Smooth muscle cell (in vitro differentiated cells): ENCODE data around the gene NBDY. TPM values are rescaled to one million over a fixed set of nuclear protein-coding genes. Genes with fewer than 3 reads are reported as not detected.

Experiments used
- DNase-seq: peaks from one replicate; lab custom pipeline; 2025; ENCODE audit not compliant: unreplicated experiment; lab: John Stamatoyannopoulos, UW
- H2AFZ ChIP-seq: fragments of 200-600 bp; sonication (generic); 2 replicates; pipeline ENCODE4 v1.6.0; 2016; ENCODE audit warnings: antibody characterized with exemption, low read depth, mild to moderate bottlenecking
- H3F3A ChIP-seq: fragments of 200-600 bp; sonication (generic); 2 replicates; pipeline ENCODE4 v1.6.0; 2017; ENCODE audit warnings: antibody characterized with exemption, low read depth
- H3K27ac ChIP-seq: fragments of 200-600 bp; sonication (generic); 2 replicates; pipeline ENCODE4 v1.5.1; 2016; ENCODE audit warnings: low read depth, mild to moderate bottlenecking
- H3K27me3 ChIP-seq: fragments of 200-600 bp; sonication (generic); 2 replicates; pipeline ENCODE4 v1.6.1; 2016; ENCODE audit warnings: low read depth, mild to moderate bottlenecking
- H3K36me3 ChIP-seq: fragments of 200-600 bp; sonication (generic); 2 replicates; pipeline ENCODE4 v1.5.1; 2016; ENCODE audit warnings: low read depth
- H3K4me1 ChIP-seq: fragments of 200-600 bp; sonication (generic); 2 replicates; pipeline ENCODE4 v1.5.1; 2016; ENCODE audit warnings: low read depth
- H3K4me2 ChIP-seq: fragments of 200-600 bp; sonication (generic); 2 replicates; pipeline ENCODE4 v1.6.0; 2016; ENCODE audit warnings: mild to moderate bottlenecking
- H3K4me3 ChIP-seq: fragments of 200-600 bp; sonication (generic); 2 replicates; pipeline ENCODE4 v1.5.1; 2016; ENCODE audit warnings: mild to moderate bottlenecking
- H3K79me2 ChIP-seq: fragments of 200-600 bp; sonication (generic); 2 replicates; pipeline ENCODE4 v1.6.0; 2016; ENCODE audit warnings: low read depth, mild to moderate bottlenecking
- H3K9ac ChIP-seq: fragments of 200-600 bp; sonication (generic); 2 replicates; pipeline ENCODE4 v1.6.0; 2016; ENCODE audit warnings: low read depth
- H3K9me3 ChIP-seq: fragments of 200-600 bp; sonication (generic); replicated peaks from 2 replicates; pipeline ENCODE4 v1.5.1; 2016; ENCODE audit warnings: low read depth
- H4K20me1 ChIP-seq: fragments of 200-600 bp; sonication (generic); 2 replicates; pipeline ENCODE4 v1.6.0; 2016; ENCODE audit warnings: low read depth
- WGBS: methylation state at CpG from one replicate; pipeline ENCODE4 v1.1.7; 2016; ENCODE audit warnings: low lambda C conversion rate; 5-methylcytosine and 5-hydroxymethylcytosine counted together
- polyA plus RNA-seq: library from polyadenylated mRNA; unstranded; fragments of >200 nt; fragmentation: Nextera tagmentation; extraction: Ambion mirVana; gene quantifications from 2 replicates; pipeline ENCODE4 v1.2.1, GENCODE V29; 2016
- total RNA-seq: library from RNA; depleted of rRNA; stranded (reverse); fragments of >200 nt; gene quantifications from 2 replicates; pipeline ENCODE4 v1.2.3, GENCODE V29; 2014
- TF ChIP-seq, protein P1 (sequence below): fragments of 200-600 bp; sonication (generic); IDR thresholded peaks from 2 replicates; pipeline ENCODE4 v1.5.1; 2017; ENCODE audit warnings: borderline replicate concordance, mild to moderate bottlenecking, antibody characterized with exemption; ENCODE audit not compliant: insufficient read depth, poor library complexity, severe bottlenecking

NBDY gene
- total and polyA plus RNA-seq, 2 experiments from 2014 or later = 23.0 to 226 TPM

DNA sequence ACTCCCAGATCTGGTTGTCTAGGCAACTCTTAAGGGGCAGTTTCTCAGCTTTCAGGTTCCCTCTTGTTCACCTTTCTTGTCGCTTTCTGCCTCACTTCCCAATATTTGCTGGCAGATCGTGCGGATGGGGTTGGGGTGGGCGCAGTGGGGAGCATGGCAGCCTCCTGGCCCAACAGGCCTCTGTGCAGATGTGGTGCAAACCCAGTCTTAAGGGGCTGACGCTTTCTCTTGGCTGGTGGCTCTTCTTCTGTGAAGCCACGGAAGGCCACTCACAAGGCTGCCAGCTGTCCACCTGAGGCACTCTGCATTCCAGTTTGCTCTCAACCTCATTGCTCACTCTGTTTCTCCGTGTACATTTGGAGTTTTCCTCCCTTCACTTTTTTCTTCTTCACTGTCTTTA, 61.7 kb downstream of the NBDY start:
- no peaks in the 10 kb centered on the region for H3K27me3 ChIP-seq

DNA sequence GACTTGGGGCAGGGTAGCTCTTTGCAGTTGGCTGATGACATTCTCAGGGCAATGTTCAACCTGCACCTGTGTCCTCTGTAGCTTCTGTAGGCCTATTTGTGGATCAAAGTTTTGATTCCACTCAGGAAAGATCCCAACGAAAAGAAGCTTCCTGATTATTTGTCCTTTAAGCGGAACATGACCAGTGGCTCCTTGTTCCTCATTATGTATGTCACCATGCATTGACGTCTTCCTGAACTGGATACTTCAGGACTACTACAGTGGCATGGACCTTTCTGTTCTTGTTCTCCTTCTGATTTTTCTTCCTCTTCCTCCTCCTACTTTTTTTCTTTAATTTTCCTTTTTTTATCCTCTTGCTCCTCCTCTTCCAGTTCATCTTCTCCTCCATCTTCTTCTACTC, 62.4 kb downstream of the NBDY start:
- no peak overlapping the region for H3K27ac ChIP-seq
- DNase-seq = no peak
- no peaks in the 10 kb centered on the region for H3F3A ChIP-seq
- H3K4me1 ChIP-seq = no peaks in the 10 kb centered on the region
- H3K4me2 ChIP-seq = no peak overlapping the region
- H3K27me3 ChIP-seq = no peaks in the 10 kb centered on the region
- WGBS = 92% methylated on average over 3 of the region's 3 CpGs
- H3K9ac ChIP-seq = no peak overlapping the region
- H2AFZ ChIP-seq = no peak overlapping the region
- no peaks in the 10 kb centered on the region for H3K36me3 ChIP-seq
- H3K79me2 ChIP-seq = no peaks in the 10 kb centered on the region
- TF ChIP-seq, protein P1, sequence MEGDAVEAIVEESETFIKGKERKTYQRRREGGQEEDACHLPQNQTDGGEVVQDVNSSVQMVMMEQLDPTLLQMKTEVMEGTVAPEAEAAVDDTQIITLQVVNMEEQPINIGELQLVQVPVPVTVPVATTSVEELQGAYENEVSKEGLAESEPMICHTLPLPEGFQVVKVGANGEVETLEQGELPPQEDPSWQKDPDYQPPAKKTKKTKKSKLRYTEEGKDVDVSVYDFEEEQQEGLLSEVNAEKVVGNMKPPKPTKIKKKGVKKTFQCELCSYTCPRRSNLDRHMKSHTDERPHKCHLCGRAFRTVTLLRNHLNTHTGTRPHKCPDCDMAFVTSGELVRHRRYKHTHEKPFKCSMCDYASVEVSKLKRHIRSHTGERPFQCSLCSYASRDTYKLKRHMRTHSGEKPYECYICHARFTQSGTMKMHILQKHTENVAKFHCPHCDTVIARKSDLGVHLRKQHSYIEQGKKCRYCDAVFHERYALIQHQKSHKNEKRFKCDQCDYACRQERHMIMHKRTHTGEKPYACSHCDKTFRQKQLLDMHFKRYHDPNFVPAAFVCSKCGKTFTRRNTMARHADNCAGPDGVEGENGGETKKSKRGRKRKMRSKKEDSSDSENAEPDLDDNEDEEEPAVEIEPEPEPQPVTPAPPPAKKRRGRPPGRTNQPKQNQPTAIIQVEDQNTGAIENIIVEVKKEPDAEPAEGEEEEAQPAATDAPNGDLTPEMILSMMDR = no peak
- no peak overlapping the region for H3K4me3 ChIP-seq
- H3K9me3 ChIP-seq = no peaks in the 10 kb centered on the region
- H4K20me1 ChIP-seq = peaks cover 36% of the 10 kb centered on the region

More for the DNA sequence above, 61.7 kb downstream of the NBDY start:
- Histone ChIP-seq H3K36me3 (no peaks in the 10 kb centered on the region), H3F3A (no peaks in the 10 kb centered on the region), H3K9ac (no peak overlapping the region), H3K4me1 (no peaks in the 10 kb centered on the region), H3K27ac (no peak overlapping the region), H3K4me2 (no peak overlapping the region), H4K20me1 (peaks cover 30% of the 10 kb centered on the region), H3K4me3 (no peak overlapping the region), H2AFZ (no peak overlapping the region), H3K79me2 (no peaks in the 10 kb centered on the region), H3K9me3 (no peaks in the 10 kb centered on the region)
- WGBS = 95% methylated on average over 7 of the region's 7 CpGs
- DNase-seq = no peak
- TF ChIP-seq, protein P1 = no peak

DNA sequence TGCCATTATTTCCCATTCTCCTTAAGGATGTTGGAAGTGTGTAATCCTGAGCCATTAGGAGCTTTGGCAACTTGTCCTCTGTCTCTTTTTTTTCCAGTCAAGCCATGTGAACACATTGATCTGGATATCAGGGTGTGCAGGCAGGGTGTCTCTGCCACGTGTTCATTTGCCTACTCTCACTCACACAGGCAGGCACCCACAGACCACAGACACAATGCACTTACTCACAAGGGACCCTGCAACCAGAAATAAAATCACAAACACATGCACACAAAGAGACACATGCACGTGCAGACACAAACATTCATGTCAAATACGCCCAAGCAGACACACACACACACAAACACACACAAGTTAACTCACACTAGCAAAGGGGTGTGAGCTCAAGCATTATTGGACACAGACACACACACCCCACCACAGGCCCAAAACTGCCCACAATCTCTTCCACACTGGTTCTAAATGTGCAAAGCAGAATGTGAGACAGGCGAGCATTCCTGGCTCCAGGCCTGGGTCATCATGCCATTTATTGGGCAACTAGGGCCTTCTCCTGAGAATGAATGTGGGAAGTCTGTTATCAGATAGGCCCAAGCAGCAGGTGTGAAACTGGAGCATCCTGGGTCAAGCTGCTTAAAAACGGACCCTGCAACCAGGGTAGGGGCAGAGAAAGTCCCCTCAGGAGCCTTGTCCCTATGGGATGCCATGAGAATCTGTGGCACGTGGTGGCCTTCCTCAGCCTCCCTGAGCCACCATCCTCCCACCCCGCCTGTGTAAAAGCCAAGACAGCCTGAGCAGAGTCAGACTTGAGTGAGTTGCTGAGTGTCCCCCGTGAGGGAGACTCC, 63.4 kb downstream of the NBDY start:
- Histone ChIP-seq H3K79me2 (no peaks in the 10 kb centered on the region), H2AFZ (no peak overlapping the region), H3K4me2 (no peak overlapping the region), H3F3A (no peaks in the 10 kb centered on the region), H3K9ac (no peak overlapping the region), H4K20me1 (peaks cover 44% of the 10 kb centered on the region), H3K27ac (no peak overlapping the region), H3K9me3 (no peaks in the 10 kb centered on the region), H3K4me1 (no peaks in the 10 kb centered on the region), H3K4me3 (no peak overlapping the region), H3K36me3 (no peaks in the 10 kb centered on the region), H3K27me3 (no peaks in the 10 kb centered on the region)
- WGBS = 91% methylated on average over 8 of the region's 8 CpGs
- no peak for DNase-seq
- TF ChIP-seq, protein P1 = no peak

DNA sequence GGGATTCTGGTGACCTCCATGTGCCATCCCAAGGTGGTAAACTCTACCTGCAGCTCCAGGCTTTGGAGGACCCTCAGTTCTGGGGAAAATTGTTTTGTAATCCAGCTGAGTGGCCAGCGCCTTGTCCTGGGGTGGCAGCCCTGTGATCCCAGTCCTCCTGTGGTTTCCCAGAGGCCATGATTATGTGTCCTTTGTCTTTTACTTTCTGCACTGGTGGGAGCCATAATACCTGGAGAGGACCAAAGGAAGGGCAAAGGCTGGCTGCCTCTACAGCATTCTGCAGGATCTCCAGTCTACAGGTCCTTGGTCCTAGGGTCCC, 64.0 kb downstream of the NBDY start:
- H3K27ac ChIP-seq = no peak overlapping the region
- H3K27me3 ChIP-seq = no peaks in the 10 kb centered on the region
- peaks cover 49% of the 10 kb centered on the region for H4K20me1 ChIP-seq
- H3K4me1 ChIP-seq = no peaks in the 10 kb centered on the region
- H3K79me2 ChIP-seq = no peaks in the 10 kb centered on the region
- no peaks in the 10 kb centered on the region for H3K9me3 ChIP-seq
- WGBS = 100% methylated on average over 1 of the region's 1 CpG
- TF ChIP-seq, protein P1 = no peak
- no peak overlapping the region for H3K4me2 ChIP-seq
- H3K36me3 ChIP-seq = no peaks in the 10 kb centered on the region
- DNase-seq = no peak
- H3K9ac ChIP-seq = no peak overlapping the region
- H2AFZ ChIP-seq = no peak overlapping the region
- H3K4me3 ChIP-seq = no peak overlapping the region
- H3F3A ChIP-seq = no peaks in the 10 kb centered on the region
